22Rv1 (cell line): Measurements from ENCODE around the gene RBM7.

Experiments used
- H3K27ac ChIP-seq: fragments of 450-650 bp; 2 replicates; pipeline ENCODE4 v1.5.1; 2017
- ZFX ChIP-seq: fragments of 450-650 bp; IDR thresholded peaks from 2 replicates; pipeline ENCODE4 v1.6.1; 2017; ENCODE audit warnings: antibody characterized with exemption, borderline replicate concordance
- TF ChIP-seq, protein P1 (sequence below): fragments of 450-650 bp; IDR thresholded peaks from 2 replicates; pipeline ENCODE4 v1.5.1; 2017; ENCODE audit warnings: mild to moderate bottlenecking

Gene RBM7

DNA sequence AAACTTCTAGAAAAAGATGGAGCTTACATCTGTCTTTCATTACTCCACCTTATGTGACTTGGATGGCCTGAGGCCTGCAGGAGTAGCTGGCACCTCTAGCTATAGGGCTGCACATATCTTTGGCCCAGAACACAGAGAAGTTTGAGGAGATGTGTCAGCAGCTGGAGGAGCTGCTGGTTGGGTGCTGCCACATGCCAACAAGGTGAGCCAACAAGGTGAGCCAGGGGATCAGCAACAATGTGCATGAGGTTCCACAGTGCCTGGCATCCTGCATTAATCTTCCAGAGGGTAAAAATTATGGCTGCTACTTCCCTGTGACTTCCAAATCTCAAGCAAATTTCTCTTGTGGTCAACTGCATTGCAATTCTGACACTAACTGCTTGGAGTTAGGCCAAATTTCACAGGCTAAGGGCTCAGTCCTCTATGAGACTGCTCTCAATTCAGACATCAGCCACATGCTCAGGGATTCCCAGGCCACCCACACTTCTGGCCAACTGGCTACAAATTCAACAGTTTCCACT is 16.0 kb downstream of the RBM7 start:
- TF ChIP-seq ZFX = no peak
- TF ChIP-seq, protein P1, sequence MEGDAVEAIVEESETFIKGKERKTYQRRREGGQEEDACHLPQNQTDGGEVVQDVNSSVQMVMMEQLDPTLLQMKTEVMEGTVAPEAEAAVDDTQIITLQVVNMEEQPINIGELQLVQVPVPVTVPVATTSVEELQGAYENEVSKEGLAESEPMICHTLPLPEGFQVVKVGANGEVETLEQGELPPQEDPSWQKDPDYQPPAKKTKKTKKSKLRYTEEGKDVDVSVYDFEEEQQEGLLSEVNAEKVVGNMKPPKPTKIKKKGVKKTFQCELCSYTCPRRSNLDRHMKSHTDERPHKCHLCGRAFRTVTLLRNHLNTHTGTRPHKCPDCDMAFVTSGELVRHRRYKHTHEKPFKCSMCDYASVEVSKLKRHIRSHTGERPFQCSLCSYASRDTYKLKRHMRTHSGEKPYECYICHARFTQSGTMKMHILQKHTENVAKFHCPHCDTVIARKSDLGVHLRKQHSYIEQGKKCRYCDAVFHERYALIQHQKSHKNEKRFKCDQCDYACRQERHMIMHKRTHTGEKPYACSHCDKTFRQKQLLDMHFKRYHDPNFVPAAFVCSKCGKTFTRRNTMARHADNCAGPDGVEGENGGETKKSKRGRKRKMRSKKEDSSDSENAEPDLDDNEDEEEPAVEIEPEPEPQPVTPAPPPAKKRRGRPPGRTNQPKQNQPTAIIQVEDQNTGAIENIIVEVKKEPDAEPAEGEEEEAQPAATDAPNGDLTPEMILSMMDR = no peak
- no peak overlapping the region for H3K27ac ChIP-seq

DNA sequence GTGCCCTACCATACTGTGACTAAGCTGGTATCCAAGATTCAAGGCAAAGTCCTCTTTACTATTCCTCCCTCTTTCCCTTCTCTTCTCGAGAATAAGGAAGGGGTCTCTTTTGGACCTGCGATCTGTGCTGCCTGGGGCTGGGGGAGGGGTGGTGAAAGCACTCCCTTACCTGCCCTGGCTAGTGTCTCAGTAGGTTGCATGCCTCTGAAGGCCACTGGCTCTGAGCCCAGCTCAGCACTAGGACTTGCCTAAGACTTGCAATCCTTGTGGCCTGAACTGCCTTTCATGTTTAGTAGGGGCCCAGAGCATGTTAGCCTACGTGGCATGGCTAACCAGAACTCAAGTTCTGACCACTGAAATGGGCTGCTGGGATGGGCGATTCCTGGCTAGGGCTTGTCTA is 25.8 kb downstream of the RBM7 start:
- TF ChIP-seq, protein P1 = no peak
- TF ChIP-seq ZFX = no peak
- no peak overlapping the region for H3K27ac ChIP-seq

DNA sequence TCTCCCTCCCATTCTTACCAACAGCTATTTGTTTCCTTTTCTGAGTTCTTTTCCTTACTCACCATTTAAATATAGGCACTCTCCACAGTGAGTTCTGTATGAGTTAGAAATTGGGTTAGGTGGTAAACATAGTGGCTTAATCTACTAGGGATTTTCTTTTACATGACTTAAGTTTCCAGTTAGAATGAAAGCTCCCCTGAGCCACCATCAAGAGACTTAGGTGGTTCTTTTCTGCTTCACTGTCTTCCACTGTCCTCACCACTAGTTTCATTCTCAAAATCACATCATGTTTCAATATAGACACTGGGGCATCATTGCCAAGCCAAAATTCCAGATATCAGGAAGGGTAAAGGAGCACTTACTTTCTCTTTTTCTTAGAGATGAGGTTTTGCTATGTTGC is 29.8 kb downstream of the RBM7 start:
- H3K27ac ChIP-seq = no peak overlapping the region
- TF ChIP-seq, protein P1 = no peak
- TF ChIP-seq ZFX = no peak

DNA sequence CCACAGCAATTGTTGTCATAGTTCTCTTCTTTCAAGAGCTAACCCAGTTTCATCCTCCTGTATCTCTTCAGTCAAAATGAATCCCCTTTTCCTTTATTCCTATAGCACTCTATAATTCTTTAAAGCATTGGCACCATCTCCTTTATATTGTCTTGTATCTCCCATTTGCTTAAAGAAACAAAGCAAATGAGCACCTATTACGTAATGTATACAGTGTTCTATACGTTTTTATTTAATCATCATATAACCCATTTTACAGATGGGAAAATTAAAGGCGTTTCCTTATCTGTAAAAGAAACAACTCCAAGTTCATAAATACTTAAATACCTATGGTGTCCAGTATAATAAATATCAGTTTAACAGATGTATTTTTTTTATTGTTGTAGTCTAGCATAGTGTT is 32.4 kb downstream of the RBM7 start:
- TF ChIP-seq, protein P1 = no peak
- no peak for TF ChIP-seq ZFX
- H3K27ac ChIP-seq = no peak overlapping the region

DNA sequence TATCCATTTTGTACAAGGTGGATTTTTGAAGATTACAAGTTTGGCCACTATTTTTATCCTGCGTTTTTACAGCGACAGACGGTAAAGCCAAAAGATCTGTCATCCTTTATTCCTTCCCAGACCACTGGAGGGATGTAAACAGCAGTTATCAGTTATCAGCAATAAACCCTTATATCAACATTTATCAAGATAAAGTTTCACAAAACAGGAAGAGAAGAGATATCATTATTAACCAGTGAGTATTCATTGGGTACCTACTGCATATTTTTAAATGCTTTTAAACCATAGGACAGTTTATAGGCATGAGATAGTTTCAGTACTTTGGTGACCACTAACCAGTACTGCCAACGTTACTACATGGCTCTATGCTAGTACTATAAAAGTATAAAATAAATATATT is 32.9 kb downstream of the RBM7 start:
- TF ChIP-seq, protein P1 = no peak
- TF ChIP-seq ZFX = no peak
- no peak overlapping the region for H3K27ac ChIP-seq

DNA sequence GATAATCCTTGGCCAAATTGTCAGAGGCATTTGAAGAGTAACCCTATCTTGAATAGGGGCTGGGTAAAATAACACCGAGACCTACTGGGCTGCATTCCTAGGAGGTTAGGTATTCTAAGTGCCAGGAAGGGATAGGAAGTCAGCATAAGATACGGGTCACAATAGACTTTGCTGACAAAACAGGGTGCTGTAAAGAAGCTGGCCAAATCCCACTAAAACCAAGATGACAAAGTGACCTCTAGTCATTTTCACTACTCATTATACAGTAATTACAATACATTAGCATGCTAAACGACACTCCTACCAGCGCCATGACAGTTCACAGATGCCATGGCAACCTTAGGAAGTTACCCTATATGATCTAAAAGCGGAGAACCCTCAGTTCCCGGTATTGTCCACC is 37.8 kb downstream of the RBM7 start:
- TF ChIP-seq ZFX = no peak
- TF ChIP-seq, protein P1 = no peak
- H3K27ac ChIP-seq = no peak overlapping the region

DNA sequence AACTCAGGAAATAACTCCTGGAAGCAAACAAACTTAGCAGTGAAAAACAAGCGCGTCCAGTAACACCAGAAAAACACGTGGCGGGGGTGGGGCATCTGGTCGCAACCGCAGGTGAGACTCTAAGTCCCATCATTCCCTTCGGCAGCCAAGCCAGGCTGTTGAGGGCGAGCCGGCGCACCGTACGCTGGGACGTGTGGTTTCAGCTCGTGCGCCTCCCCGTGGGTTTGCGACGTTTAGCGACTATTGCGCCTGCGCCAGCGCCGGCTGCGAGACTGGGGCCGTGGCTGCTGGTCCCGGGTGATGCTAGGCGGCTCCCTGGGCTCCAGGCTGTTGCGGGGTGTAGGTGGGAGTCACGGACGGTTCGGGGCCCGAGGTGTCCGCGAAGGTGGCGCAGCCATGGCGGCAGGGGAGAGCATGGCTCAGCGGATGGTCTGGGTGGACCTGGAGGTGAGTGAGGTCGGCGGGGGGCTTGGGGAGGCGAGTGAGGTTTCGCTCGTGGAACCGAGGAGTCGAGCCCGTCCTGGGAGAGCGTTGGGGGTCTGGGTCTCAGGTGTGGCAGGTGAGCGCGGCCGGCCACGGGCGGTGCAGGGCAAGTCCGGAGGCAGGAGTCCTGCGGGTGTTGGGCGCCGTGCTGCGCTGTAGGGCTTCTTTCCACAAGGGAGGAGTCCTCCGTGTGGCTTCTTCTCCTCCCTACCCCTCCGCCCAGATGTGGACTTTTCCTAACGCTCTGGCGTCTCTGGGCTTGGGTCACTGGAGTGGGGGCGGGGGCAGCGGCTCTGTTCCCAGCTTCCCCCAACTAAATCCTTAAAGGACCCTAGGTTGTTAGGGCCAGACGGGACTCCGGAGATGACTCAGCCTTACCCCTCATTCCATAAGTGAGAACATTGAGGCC is 39.0 kb downstream of the RBM7 start, which contains the start of gene REXO2:
TSS of gene REXO2 (plus strand) at position 239 of the 892 bp plus-strand sequence. CDS start at position 301, 62 bp downstream.
- peak within 1 kb of the TSS; percentile 52 for H3K27ac ChIP-seq
- TF ChIP-seq, protein P1 = 0 out of 2 replicates have a peak, but pooled peaks have one; percentile 20
- no peak for TF ChIP-seq ZFX
